Ovary (tissue), 3 donors: ENCODE data around the gene SREBF1.

Source experiments
- CTCF ChIP-seq, 3 donors: fragments of 450-650 bp in 2 of 3; fragments of 200-600 bp in 1 of 3; IDR thresholded peaks; one replicate each; pipeline versions ENCODE4 v1.5.1 to v1.8.0; 2016 to 2022; ENCODE audit warnings: antibody characterized with exemption in 3 of 3, mild to moderate bottlenecking in 1 of 3
- POLR2A ChIP-seq: fragments of 450-650 bp; IDR thresholded peaks from one replicate; pipeline ENCODE4 v1.6.1; 2017; ENCODE audit warnings: antibody characterized with exemption, mild to moderate bottlenecking, moderate library complexity
- donor health status: DM: no; HTN: no; CAD: no.

- TF ChIP-seq POLR2A (no peak), CTCF (IDR thresholded peaks at IDR 0.05) (no peak)
Measured at GRCh38 chr17:17795296-17795695, 41.5 kb downstream of the SREBF1 start.
